CD4-positive, alpha-beta T cell treated with Interleukin-15 for 1 hour (primary cell): Measurements from ENCODE around the gene VPS26C.
"Not testable (repeated sequence)": the region's sequence is repeated elsewhere in the genome, so short reads cannot be mapped to it uniquely, and the experiment has no call there.

ENCODE experiments used
- DNase-seq: peaks from one replicate; pipeline ENCODE4 v3.0.0-alpha.2; 2020

VPS26C gene

DNA sequence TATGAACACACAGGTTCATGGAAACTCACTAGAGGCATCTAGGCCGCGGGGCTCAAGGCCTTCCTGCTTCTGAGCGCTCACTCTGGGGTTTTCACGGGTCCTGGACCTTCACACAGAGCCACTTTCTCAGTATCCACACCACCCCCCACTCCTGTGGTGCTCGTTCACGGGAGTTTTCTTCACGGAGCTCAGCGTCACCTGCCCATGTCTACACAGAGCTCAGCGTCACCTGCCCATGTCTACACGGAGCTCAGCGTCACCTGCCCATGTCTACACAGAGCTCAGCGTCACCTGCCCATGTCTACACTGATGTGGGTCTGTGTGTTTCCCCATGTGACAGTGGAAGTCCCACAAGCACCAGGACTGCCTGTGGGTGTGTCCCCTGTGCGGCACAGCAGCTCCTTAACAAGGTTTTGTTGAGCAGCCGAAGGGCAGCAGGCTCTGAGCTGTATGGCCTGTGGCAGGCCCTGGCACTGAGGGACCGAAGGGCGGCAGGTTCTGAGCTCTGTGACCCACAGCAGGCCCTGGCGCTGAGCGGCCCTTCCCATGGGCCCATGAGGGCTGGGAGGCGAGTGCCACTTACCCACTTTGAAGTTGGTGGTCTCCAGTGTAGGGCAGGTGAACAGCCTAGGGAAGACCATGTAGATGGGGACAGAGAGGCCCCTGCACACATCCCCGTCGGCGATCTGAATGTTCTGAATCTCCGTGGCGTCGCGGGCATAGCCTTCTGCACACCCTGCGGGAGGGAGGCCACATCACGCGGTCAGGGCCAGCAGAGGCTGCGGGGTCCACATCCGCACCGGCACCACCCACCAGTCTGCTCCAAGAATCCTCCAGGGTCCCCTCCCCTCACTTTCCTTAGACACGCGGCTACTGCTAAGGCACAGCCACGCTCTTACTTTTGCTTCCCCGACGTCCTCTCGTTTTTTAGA, 39.8 kb downstream of the VPS26C start:
- no peak for DNase-seq

DNA sequence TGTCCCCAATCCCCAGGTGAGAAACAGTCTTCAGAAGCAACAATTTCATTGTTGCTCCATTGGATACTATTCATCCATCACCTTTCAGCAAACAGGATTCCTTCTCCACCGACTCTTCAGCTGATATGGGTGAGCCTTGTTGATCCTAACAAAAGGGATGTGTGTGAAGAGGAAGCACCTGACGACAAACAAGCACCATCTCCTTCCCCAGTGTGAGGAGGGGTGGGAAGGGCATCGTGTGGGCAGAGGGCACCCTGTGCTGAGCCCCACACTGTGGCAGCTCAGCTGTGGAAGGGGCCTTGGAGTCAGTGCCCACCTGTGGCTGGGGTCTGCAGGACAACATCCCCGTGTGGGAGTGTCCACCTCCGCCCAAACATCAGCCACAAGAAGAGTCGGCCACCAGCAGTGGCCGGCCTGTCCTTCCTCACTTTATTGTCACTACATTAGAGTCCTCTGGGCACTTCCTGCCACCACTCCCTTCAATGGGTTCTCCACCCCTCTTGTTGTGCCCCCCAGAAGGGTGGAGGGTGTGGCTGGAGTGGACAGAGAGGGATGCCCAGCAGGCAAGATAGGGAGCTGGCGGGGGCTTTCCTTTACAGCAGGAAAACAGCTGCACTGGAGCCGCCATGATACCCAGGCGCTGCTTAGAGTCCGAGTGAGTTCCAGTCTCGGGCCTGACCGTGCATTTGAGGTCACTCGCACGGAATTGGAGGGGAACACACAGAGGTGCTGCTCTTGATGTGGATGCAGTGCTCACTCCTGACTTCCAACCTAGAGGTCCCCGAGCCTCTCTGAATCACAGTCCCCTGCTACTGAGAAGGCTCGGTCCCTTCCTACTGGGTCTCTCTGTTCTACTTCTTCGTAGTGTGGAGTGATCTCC, 40.9 kb downstream of the VPS26C start:
- no peak for DNase-seq

DNA sequence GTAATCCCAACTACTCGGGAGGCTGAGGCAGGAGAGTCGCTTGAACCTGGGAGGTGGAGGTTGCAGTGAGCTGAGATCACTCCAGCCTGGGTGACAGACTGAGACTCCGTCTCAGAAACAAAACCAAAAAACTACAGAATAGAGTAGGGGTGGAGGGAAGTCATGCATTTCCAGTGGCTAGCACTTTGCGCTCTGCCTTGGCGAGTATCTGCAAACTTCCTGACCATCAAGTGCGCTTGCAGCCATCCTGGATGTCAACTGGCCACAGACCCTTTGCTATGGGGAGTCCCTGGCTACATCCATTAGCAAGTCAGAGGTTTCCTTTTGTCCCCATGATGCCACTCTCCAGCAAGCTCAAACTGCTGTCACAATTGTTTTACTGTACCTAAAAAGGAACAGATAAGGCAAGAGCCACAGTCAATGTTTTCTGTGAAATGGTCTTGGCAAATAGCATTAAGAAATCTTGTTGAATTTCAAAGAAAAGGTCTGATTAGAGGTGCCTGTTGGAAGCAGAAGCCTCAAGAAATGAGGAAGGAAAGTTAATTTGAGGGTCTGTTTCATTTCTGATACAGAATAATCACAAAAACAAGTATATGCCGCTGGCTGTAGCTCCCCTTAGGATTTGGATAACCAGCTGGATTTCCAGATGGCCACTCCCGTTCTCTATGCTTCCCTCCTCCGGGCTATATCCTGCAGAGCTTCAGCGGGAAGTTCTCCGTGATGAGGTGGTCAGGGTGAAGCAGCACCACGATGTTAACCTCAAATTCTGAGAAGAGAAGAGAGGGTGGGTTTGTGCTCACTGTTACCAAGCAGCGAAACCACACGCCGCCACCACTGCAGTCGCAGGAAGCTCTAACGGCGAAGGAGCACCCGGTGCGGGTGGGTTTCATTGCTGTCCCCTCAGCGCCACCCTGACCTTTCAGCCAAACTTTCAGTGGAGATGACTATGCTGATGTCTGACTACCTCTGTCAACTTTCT, 42.0 kb downstream of the VPS26C start:
- peak; percentile 64 for DNase-seq

DNA sequence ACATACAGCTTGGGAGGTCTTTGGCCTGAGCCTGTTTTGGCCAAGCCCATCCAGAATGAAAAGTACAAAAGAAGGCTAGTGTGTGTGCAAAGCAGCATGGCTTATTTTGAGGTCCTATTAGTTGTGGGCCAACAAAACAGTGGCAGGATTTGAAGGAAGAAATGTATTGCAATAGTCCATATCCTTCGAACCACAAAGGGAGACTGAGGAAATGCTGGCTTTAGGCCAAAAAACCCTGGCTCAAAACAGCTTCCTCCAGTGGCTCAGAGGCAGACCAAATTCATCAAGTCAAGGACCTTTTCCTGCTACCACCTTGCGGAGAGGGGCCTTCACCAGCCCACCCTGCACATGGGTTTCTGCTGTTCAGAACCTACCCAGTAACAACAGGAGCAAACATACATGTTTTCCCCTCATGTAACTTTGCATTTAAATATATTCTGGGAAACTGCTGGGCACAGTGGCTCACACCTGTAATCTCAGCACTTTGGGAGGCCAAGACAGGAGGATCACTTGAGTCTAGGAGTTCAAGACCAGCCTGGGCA, 43.3 kb downstream of the VPS26C start:
- DNase-seq: no peak

DNA sequence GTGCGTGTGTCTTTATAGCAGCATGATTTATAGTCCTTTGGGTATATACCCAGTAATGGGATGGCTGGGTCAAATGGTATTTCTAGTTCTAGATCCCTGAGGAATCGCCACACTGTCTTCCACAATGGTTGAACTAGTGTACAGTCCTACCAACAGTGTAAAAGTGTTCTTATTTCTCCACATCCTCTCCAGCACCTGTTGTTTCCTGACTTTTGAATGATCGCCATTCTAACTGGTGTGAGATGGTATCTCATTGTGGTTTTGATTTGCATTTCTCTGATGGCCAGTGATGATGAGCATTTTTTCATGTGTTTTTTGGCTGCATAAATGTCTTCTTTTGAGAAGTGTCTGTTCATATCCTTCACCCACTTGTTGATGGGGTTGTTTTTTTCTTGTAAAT, 44.9 kb downstream of the VPS26C start:
- not testable (repeated sequence) for DNase-seq

DNA sequence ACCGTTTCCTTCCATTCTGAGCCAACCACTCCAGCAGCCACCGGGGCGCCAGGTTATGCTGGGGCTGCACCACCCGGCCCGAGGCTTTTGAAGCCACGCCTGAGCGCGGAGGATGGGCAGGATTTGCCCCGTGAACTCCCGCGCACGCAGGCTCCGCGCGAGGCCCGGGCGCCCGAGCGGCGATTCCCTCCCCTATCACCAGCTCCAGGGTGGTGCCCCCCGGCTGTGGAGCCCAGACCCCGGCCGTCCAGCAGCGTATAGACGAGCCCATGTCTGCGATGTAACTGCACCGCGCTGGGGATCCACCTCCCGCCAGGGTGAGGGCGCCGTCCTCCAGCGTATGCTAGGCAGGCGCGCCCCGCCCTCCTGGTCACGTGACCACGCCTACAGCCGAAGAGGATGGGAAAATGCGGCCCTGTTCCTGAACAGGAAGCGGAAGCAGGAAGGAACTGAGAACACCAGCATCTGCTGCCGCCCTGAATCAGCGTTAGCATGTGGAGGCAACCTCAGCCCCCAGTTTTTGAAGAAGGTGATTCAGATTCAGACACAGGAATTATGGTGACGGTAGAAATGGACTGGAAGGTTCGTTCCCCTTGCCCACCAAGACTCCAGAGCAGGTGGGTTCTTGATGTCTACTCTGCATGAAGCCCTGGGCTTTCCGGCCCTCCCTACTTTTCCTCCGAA, 46.0 kb downstream of the VPS26C start:
- DNase-seq: peak; percentile 92

DNA sequence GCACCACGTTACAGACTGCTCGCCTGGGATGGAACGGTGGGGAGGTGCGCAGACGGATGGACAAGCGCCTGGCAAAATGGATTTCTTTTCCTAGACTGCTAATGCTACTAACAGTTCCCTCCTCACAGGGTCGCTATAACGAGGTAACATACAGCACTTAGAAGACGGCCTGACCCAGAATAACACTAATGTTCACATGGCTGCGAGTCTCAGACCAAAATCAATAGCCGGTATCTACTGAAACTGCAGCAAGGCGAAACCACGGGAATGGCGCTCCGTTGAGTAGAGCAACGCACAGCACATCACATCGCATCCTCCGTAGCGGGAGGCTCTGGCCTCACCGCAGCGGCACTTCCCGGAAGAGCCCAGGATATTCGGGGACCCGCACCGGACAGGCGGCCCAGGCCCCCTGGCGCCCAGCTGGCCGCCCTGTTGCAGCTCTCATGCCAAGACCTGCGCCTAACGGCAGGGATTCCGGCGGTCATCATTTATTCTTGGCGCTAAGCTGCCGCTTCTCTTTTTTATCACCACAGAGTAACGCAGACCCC, 46.6 kb downstream of the VPS26C start:
- DNase-seq: no peak

DNA sequence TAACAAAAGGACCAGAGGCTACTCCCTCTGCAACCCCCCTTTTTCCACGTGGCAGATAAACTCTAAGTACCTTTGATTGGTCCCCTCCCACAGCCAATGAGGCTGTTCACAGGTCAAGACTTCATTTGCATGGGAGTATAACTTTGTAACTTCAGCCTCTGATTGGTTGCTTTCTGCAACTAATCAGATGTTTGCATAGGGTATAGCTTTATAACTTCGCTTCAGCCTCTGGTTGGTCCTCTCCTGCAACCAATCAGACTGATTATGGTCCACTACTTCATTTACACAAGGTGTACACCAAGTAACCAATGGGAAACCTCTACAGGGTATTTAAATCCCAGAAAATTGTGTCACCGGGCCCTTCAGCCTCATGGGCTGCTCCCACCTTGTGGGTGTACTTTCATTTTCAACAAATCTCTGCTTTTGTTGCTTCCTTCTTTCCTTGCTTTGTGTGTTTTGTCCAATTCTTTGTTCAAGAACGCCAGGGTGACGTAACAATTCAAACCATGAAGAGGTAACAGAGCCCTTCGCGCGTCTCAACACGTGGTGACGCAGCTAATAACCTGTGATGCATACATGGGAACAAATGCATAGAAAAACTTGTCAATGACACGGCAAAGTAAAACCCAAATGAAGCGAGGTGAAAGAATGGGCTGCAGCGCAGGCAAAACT, 47.2 kb downstream of the VPS26C start:
- no peak for DNase-seq

DNA sequence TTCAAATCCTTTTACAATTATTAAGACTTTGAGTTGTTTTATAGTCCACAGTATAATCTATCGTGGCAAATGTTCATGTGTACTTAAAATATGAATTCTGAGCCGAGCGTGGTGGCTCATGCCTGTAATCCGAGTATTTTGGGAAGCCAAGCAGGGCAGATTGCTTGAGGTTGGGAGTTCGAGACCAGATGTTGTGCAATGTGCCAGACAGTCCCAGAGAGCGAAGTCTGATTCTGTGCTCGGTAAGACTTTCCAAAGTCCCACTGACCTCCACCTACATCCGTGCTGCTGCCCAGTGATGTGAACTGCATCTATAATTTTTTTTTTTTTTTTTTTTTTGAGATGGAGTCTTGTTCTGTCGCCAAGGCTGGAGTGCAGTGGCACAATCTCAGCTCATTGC, 52.2 kb downstream of the VPS26C start:
- no peak for DNase-seq

DNA sequence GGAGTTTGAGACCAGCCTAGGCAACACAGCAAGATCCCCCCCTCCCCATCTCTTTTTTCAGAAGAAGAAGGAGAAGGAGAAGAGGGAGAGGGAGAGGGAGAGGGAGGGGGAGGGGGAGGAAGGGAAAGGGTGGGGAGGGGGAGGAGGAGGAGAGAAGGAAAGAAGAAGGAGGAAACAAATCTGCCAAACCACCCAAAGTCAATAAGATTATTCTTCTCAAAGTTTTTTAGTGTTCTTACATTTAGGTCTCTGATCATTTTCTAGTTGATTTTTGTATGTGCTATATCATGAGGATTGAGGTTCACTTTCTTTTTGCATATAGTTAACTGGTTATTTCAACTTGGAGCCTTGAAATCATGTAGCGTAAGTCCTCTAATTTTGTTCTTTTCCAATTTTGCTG, 56.3 kb downstream of the VPS26C start:
- DNase-seq: no peak

DNA sequence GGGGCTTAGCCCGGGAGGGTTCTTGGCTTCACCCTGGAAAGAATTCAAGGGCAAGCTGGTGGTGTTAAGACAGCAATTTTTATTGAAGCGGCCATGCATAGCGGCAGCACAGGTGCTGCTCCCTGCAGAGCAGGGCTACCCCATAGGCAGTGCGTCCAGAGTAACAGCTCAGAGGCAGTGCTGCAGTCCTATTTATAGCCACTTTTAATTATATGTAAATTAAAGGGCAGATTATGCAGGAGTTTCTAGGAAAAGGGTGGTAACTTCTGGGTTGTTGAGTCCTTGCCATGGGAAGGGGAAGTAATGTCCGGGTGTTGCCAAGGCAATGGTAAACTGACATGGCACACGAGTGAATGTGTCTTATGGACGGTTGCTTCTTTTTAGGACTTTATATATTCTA, 57.0 kb downstream of the VPS26C start:
- DNase-seq: no peak

DNA sequence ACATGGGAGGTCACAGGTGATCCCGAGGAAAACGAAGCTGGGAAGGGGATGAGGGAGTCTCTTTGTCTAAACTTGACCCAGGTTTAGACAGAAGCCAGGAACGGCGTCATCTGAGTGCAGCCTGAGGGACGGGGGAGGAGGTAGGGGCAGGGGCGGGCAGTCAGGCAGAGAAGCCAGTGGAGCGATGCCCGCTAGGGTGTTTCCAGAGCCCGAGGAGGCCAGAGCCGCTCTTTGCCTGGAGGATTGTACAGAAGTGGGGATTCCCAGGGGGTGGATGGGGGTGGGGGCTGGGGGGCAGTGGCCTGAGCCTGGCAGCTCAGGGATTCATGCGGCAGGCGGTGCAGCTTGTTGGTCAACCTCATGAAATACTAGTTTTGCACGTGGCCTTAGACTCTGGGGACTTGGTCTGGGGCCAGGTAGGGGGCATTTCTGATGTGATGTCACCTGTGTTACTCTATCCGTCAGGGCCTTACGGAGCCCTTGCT, 58.4 kb downstream of the VPS26C start:
- peak; percentile 30 for DNase-seq

DNA sequence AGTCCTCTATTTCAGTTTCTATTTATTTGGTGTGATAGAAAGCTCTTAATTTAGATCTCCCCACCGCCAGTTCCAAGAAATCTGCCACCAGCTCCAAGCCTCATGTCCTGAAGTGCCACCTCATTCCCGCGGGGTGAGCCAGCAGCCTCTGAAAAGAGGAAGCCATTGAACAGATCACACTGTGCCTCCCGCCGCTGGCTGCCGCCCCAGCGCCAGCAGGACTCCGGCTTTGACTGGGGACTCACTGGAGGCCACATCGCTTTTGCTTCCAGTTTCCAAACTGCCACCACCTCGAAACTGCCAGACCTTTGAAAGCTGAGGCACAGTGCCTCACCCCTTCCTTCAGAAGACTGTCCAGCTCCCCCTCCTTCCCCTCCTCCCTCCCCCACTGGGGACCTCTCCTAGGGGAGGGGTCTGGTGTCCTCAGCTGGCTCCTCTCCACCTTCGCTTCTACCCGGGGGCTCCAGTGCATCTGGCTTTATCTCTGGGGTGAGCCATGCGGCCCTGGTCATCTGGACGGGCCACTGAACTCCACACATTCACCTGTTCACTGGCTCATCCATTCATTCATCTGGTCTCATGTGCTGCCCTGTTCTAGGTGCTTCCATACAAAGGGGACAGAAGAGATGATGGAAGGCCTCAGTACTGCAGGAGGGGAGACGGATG, 58.9 kb downstream of the VPS26C start:
- DNase-seq: peak; percentile 62

DNA sequence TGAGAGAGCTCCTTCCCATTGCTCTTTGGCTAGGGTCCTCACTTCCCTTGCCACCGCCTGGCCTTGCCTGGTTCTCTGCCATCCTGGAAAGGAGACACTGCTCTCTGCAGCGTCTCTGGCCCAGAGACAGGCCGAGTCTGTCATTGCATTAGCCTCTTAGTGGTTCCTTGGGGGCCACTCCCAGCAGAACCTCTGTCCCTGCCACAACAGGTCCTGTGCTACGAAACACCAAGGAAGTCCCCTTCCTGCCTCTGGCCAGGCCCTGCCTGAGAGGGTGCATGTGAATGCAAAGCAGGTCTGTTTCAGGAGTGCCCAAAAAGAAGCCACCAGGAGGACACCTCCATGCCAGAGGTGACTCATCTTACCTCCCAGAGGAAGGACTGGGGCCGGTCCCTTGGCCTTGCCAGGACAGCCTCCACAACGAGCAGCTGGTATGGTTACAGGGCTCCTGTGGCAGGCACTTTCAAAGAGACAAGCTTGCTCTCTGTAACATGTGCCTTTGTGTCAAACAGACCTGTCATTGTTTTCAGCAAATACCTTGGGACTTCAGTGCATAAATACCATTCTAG, 59.6 kb downstream of the VPS26C start:
- DNase-seq: no peak

DNA sequence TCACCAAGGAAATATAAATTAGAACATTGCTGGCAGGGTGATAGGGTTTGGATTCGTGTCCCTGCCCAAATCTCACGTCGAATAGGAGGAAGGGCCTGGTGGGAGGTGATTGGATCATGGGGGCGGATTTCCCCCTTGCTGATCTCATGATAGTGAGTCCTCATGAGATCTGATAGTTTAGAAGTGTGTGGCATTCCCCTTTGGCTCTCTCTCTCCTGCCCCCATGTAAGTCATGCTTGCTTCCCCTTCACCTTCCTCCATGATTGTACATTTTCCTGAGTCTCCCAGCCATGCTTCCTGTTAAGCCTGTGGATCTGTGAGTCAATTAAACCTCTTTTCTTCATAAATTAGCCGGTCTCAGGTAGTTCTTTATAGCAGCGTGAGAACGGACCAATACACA, 60.6 kb downstream of the VPS26C start:
- no peak for DNase-seq

DNA sequence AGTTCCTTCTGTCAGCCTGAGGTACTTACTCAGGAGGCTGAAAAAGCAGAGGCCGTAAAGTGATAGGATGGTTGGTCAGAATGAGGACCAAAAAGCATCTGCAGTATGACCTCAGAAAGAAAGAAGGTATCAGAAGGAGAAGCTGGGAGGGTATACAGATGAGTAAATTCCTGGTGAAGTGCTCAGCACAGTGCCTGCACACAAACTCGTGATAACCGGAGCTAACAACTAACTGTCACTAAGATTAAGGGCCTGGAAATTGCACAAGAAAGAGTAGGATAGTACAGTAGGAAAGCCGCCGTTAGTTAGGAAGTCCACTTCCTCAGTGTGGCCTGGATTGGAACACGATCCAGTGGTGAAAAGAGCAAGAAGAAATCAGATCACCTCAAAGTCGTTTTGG, 62.6 kb downstream of the VPS26C start:
- no peak for DNase-seq

DNA sequence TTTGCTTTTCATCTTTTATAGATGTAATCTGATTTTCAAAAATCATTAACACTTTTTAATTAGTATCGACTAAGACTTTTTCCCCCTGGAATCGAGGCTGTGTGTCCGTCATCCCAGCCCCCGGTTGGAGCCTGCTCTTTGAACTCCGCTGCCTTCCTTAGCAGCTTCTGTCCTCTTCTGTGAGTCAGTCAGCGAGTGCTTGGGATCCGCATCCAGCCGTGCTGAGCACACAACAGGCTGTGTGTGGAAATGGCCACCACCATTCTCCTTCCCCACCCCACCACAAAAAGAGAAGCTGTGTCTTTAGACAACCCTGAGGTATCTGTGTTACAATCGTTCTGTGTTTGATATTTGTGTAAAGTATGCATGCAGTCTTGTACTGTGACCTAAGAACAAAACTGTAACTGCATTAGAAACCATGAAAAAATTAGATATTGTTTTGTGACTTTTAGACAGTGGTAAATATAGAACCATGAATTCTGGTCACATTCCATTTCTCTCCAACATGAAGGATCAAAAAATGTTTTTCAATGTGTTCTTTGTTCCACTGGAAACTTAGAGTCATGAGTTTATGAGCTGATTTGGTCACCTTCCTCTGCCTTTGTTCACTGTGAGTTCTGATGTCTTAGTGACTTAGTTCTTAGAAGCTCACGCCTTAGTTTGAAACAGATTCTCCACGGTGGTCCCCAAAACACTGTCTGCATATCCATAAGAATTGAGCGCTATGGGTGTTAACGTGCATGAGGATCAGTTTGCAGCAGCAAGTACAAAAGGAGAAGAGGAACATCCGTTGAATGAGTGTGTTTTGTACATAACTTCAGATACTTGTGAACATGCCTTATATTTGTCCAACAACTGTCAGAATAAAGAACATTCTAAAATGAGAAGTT, 64.7 kb downstream of the VPS26C start:
- DNase-seq: no peak

DNA sequence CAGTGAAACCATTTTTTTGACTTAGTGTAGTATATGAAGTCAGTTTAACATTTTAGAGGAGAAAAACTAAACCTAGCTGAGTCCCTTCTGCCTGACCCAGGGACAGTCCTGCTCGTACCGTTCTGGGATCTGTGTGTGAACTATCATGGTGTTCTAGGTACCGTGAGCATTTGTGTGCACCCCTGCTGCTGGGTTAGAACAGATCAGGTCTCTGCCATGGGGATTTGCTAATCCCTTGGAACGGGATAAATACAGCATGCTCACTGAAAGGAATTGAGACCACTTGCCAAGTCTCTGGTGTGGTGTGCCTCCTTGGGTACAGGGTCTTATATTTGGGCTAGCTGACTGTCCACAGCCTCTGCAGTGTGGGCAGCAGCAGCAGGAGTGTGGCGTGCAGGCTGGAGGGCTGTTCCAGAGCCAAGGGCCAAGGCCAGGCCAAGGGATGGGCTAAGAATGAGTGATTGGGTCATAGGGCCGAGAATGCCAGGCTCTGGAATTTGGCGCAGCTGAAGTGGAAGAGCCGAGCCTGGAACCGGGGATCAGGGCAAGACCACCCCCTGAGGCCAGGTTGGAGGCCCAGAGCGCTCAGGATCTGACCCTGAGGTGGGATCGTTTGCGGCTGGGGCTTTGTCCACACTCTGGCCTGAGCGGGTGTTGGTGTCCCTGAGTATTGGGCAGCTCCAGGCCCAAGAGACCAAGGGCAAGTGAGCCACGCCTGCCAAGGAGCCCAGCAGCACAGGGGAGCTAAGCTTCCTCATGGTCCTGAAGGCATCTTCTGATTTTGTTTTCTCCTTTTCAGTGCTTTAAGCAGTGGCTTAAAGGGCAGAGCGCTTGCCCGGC, 66.3 kb downstream of the VPS26C start:
- no peak for DNase-seq
